Measurements from ENCODE around the gene PAPOLG. TPM values are rescaled to one million over a fixed set of nuclear protein-coding genes. Genes with fewer than 3 reads are reported as not detected.
"Not testable (repeated sequence)": the region's sequence is repeated elsewhere in the genome, so short reads cannot be mapped to it uniquely, and the experiment has no call there.

The PAPOLG gene
- polyA plus RNA-seq, 3 donors: 22.8 to 24.6 (median 23.3) TPM

- DNase-seq (ENCODE audit: low read depth in 3 of 3, low spot score in 2 of 3): no peak
Measured at GRCh38 chr2:60771508-60771907, 15.4 kb downstream of the PAPOLG start.

- DNase-seq (ENCODE audit: low read depth in 3 of 3, low spot score in 2 of 3): no peak
Measured at GRCh38 chr2:60775048-60775639, 19.1 kb downstream of the PAPOLG start.

- DNase-seq (ENCODE audit: low read depth in 3 of 3, low spot score in 2 of 3): no peak
Measured at GRCh38 chr2:60778352-60778751, 22.3 kb downstream of the PAPOLG start.

- no peak for DNase-seq (ENCODE audit: low read depth in 3 of 3, low spot score in 2 of 3)
Measured at GRCh38 chr2:60779426-60779825, 23.4 kb downstream of the PAPOLG start.

- DNase-seq (ENCODE audit: low read depth in 3 of 3, low spot score in 2 of 3): no peak
Measured at GRCh38 chr2:60780721-60781120, 24.7 kb downstream of the PAPOLG start.

GRCh38 chr2:60793169-60793568 lies 37.1 kb downstream of the PAPOLG start:
- no peak for DNase-seq (ENCODE audit: low read depth in 3 of 3, low spot score in 2 of 3)

- no peak for DNase-seq (ENCODE audit: low read depth in 3 of 3, low spot score in 2 of 3)
Measured at GRCh38 chr2:60794271-60794863, 38.3 kb downstream of the PAPOLG start.

GRCh38 chr2:60796573-60797509 lies 40.8 kb downstream of the PAPOLG start:
- no peak for DNase-seq (ENCODE audit: low read depth in 3 of 3, low spot score in 2 of 3)

- DNase-seq (ENCODE audit: low read depth in 3 of 3, low spot score in 2 of 3): no peak
Measured at GRCh38 chr2:60804473-60804872, 48.4 kb downstream of the PAPOLG start.

GRCh38 chr2:60806595-60806987 lies 50.5 kb downstream of the PAPOLG start:
- DNase-seq (ENCODE audit: low read depth in 3 of 3, low spot score in 2 of 3): no peak

- no peak for DNase-seq (ENCODE audit: low read depth in 3 of 3, low spot score in 2 of 3)
Measured at GRCh38 chr2:60806988-60807681, 51.1 kb downstream of the PAPOLG start.

GRCh38 chr2:60808330-60808801 lies 52.3 kb downstream of the PAPOLG start:
- DNase-seq (ENCODE audit: low read depth in 3 of 3, low spot score in 2 of 3): no peak

- no peak for DNase-seq (ENCODE audit: low read depth in 3 of 3, low spot score in 2 of 3)
Measured at GRCh38 chr2:60811491-60812375, 55.7 kb downstream of the PAPOLG start.

- DNase-seq (ENCODE audit: low read depth in 3 of 3, low spot score in 2 of 3): not testable (repeated sequence)
Measured at GRCh38 chr2:60817191-60817590, 61.1 kb downstream of the PAPOLG start.

- DNase-seq (ENCODE audit: low read depth in 3 of 3, low spot score in 2 of 3): no peak
Measured at GRCh38 chr2:60818272-60818671, 62.2 kb downstream of the PAPOLG start.

GRCh38 chr2:60819155-60819862 lies 63.2 kb downstream of the PAPOLG start:
- DNase-seq (ENCODE audit: low read depth in 3 of 3, low spot score in 2 of 3): no peak

- no peak for DNase-seq (ENCODE audit: low read depth in 3 of 3, low spot score in 2 of 3)
Measured at GRCh38 chr2:60819936-60820335, 63.9 kb downstream of the PAPOLG start.

- DNase-seq (ENCODE audit: low read depth in 3 of 3, low spot score in 2 of 3): no peak
Measured at GRCh38 chr2:60820416-60821132, 64.5 kb downstream of the PAPOLG start.

GRCh38 chr2:60821133-60821469 lies 65.0 kb downstream of the PAPOLG start:
- no peak for DNase-seq (ENCODE audit: low read depth in 3 of 3, low spot score in 2 of 3)
